Left colon (tissue), 2 donors: ENCODE results near the gene SPRY2. TPM values are rescaled to one million over a fixed set of nuclear protein-coding genes. Genes with fewer than 3 reads are reported as not detected.

Experiments used
- ATAC-seq: fragments of 200-7000 bp; cut with Tn5 transposase; one replicate; pipeline ENCODE4 v1.9.1; 2020; ENCODE audit warnings: mild to moderate bottlenecking, moderate library complexity
- DNase-seq, 2 donors: peaks; one replicate each; pipeline ENCODE4 v3.0.0-alpha.2; 2020
- intact Hi-C, 2 donors: fragments of 100-400 bp; cut with DNase I in 1 of 2; cut with micrococcal nuclease in 1 of 2; formaldehyde crosslinking; loops; one replicate each; pipeline versions ENCODE4 v1.11.2 to v1.14.0; 2022; cut with DNase I, micrococcal nuclease
- total RNA-seq, 2 donors: library from RNA; stranded (reverse); fragmentation: NEBNext Ultra II Directional; extraction: Animal tissue kit (Norgen Biotek cat#: 25700); gene quantifications; one replicate each; pipeline ENCODE4 v1.2.1, GENCODE V29; 2021
- donor health status: DM: no; HTN: no; CAD: no.
- donor health status: DM: yes; HTN: yes; CAD: no.

SPRY2 gene
- total RNA-seq, 2 donors from 2014 or later: 52.4 to 66.8 TPM

DNA sequence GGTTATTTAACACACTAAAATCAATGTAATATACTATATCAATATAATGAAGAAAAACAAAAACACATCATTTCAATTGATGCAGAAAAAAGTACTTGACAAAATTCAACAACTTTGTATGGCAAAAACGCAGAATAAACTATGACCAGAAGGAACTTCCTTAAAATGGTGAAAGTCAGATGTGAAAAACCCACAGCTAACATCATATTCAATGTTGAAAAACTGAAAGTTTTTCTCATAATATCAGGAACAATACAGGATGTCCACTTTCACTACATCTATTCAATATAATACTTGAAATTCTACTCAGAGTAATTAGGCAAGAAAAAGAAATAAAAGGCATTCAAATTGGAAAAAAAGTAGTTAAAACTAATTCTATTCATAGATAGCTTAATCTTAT, 50.3 kb downstream of the SPRY2 start:
- ATAC-seq: no peak
- intact Hi-C loops: no loop called here
- no peak for DNase-seq
